T47D (cell line): Measurements from ENCODE around the gene TNFSF11.

ENCODE experiments used
- DNase-seq, 2 experiments: peaks; one replicate each; pipeline versions ENCODE4 v3.0.0 to v3.0.0-alpha.2; 2011 to 2012; ENCODE audit warnings: low read depth in 1 of 2, low spot score in 1 of 2
- JUND ChIP-seq: IDR thresholded peaks from 2 replicates; pipeline ENCODE4 v1.6.1; 2012; ENCODE audit warnings: low read depth
- in situ Hi-C: cut with HindIII; loops from 2 replicates; pipeline ENCODE4 v1.10.0; 2016; ENCODE audit warnings: low sequenced_read_pairs, low pct_unique_long_range_greater_than_20kb

TNFSF11 gene

GRCh38 chr13:42602906-42603305 is 29.0 kb downstream of the TNFSF11 start:
- in situ Hi-C loops: no loop called here
- no peak for DNase-seq
- no peak for TF ChIP-seq JUND

- in situ Hi-C loops: no loop called here
- DNase-seq: no peak
- TF ChIP-seq JUND: no peak
Observed at GRCh38 chr13:42603571-42603970, 29.6 kb downstream of the TNFSF11 start.

- TF ChIP-seq JUND: no peak
- no peak for DNase-seq
- in situ Hi-C loops: no loop called here
Observed at GRCh38 chr13:42607546-42607945, 33.6 kb downstream of the TNFSF11 start.

GRCh38 chr13:42610649-42611048 is 36.7 kb downstream of the TNFSF11 start:
- in situ Hi-C loops: no loop called here
- no peak for TF ChIP-seq JUND
- no peak for DNase-seq

- no peak for TF ChIP-seq JUND
- no peak for DNase-seq
- in situ Hi-C loops: no loop called here
Observed at GRCh38 chr13:42611086-42611779, 37.3 kb downstream of the TNFSF11 start.

- no peak for TF ChIP-seq JUND
- no peak for DNase-seq
- in situ Hi-C loops: no loop called here
Observed at GRCh38 chr13:42612021-42612765, 38.2 kb downstream of the TNFSF11 start.

- DNase-seq: no peak
- no peak for TF ChIP-seq JUND
- in situ Hi-C loops: no loop called here
Observed at GRCh38 chr13:42614436-42615035, 40.6 kb downstream of the TNFSF11 start.

GRCh38 chr13:42615691-42616090 is 41.7 kb downstream of the TNFSF11 start:
- no peak for TF ChIP-seq JUND
- in situ Hi-C loops: no loop called here
- no peak for DNase-seq

GRCh38 chr13:42617221-42617620 is 43.3 kb downstream of the TNFSF11 start:
- in situ Hi-C loops: no loop called here
- TF ChIP-seq JUND: no peak
- no peak for DNase-seq

GRCh38 chr13:42623916-42624315 is 50.0 kb downstream of the TNFSF11 start:
- in situ Hi-C loops: no loop called here
- TF ChIP-seq JUND: no peak
- DNase-seq: no peak

GRCh38 chr13:42625611-42626010 is 51.7 kb downstream of the TNFSF11 start:
- DNase-seq: no peak
- TF ChIP-seq JUND: no peak
- in situ Hi-C loops: no loop called here

- in situ Hi-C loops: no loop called here
- no peak for DNase-seq
- no peak for TF ChIP-seq JUND
Observed at GRCh38 chr13:42626176-42626860, 52.4 kb downstream of the TNFSF11 start.

GRCh38 chr13:42628666-42629065 is 54.7 kb downstream of the TNFSF11 start:
- DNase-seq: no peak
- in situ Hi-C loops: no loop called here
- no peak for TF ChIP-seq JUND
